Lower leg skin (tissue), 3 donors: ENCODE measurements around the gene PPP1R12A.

ENCODE experiments used
- CTCF ChIP-seq, 3 donors: fragments of 450-650 bp; IDR thresholded peaks; one replicate each; pipeline ENCODE4 v1.5.1; 2016; ENCODE audit warnings: antibody characterized with exemption in 3 of 3, mild to moderate bottlenecking in 3 of 3, moderate library complexity in 2 of 3
- POLR2A ChIP-seq, 2 donors: fragments of 450-650 bp; IDR thresholded peaks; one replicate each; pipeline ENCODE4 v1.6.1; 2016 to 2017; ENCODE audit warnings: antibody characterized with exemption in 2 of 2, mild to moderate bottlenecking in 1 of 2, moderate library complexity in 1 of 2

DNA sequence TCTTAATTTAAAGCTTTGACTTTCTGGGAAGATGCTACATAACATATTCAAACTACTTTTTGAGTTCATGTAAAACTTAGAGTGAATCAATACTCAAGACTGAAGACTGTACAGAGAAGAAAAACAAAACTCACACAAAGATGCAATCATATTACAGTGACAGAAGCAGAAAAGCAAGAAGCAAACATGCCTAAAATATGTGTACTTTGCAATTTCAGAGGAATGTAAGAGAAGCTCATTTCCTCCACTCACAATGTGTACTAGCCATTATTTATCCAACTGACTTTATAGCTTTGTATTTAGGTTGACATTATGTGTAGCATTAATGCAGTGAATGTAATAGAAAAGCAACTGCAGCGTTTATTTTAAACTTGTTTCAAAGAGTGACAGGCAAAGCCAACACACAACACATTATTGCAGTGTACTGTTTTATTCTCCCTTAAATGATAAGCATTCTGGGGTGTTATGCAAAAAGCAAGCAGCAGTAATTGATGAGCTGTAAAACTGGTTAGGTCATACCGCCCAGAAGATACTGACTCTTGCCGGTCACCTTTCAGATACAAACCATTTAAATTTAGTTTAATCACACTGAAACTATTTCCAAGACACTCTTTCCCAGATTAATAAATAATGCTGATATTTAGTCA, 156.0 kb downstream of the PPP1R12A start:
- TF ChIP-seq CTCF (IDR thresholded peaks at IDR 0.05) (no peak), POLR2A (IDR thresholded peaks at IDR 0.05) (no peak)
